Aorta (tissue), 5 donors: ENCODE data around the gene AGL. TPM values are rescaled to one million over a fixed set of nuclear protein-coding genes. Genes with fewer than 3 reads are reported as not detected.
"Not testable (repeated sequence)": the region's sequence is repeated elsewhere in the genome, so short reads cannot be mapped to it uniquely, and the experiment has no call there.

Source experiments
- ATAC-seq: fragments of 200-7000 bp; cut with Tn5 transposase; one replicate; pipeline ENCODE4 v1.9.1; 2022; ENCODE audit warnings: moderate library complexity; ENCODE audit not compliant: low FRiP score
- DNase-seq, 2 donors: peaks; one replicate each; pipeline ENCODE4 v3.0.0-alpha.2; 2020
- H3K27ac ChIP-seq, 2 donors: one replicate each; pipeline ENCODE4 v1.5.1; 2013; ENCODE audit warnings: low read length in 2 of 2, mild to moderate bottlenecking in 2 of 2, moderate library complexity in 2 of 2, control low read depth in 1 of 2, inconsistent platforms in 1 of 2, low read depth in 1 of 2
- H3K27me3 ChIP-seq, 2 donors: one replicate each; pipeline ENCODE4 v1.6.1; 2013; ENCODE audit warnings: control low read depth in 1 of 2, low read length in 1 of 2, mild to moderate bottlenecking in 1 of 2, moderate library complexity in 1 of 2; ENCODE audit not compliant: insufficient read depth in 2 of 2, control insufficient read depth in 1 of 2
- H3K36me3 ChIP-seq, 2 donors: one replicate each; pipeline ENCODE4 v1.6.1; 2013; ENCODE audit warnings: control low read depth in 1 of 2, low read length in 1 of 2, mild to moderate bottlenecking in 1 of 2; ENCODE audit not compliant: insufficient read depth in 2 of 2, control insufficient read depth in 1 of 2
- H3K4me1 ChIP-seq, 2 donors: one replicate each; pipeline ENCODE4 v1.6.1; 2013; ENCODE audit warnings: low read length in 2 of 2, control low read depth in 1 of 2, mild to moderate bottlenecking in 1 of 2, moderate library complexity in 1 of 2; ENCODE audit not compliant: insufficient read depth in 2 of 2, control insufficient read depth in 1 of 2
- H3K4me3 ChIP-seq, 2 donors: one replicate each; pipeline ENCODE4 v1.5.1; 2013; ENCODE audit warnings: low read length in 2 of 2, control low read depth in 1 of 2, mild to moderate bottlenecking in 1 of 2
- H3K9me3 ChIP-seq: one replicate; pipeline ENCODE4 v1.6.1; 2013; ENCODE audit warnings: mild to moderate bottlenecking, low read length; ENCODE audit not compliant: control insufficient read depth
- WGBS, 2 donors: extraction: QIAGEN DNeasy Blood & Tissue Kit; methylation state at CpG; one replicate each; pipeline ENCODE4 v1.1.7; 2013; 5-methylcytosine and 5-hydroxymethylcytosine counted together
- intact Hi-C, 2 donors: fragments of 100-400 bp; cut with DNase I; formaldehyde crosslinking; loops; one replicate each; pipeline versions ENCODE4 v1.14.2 to v1.15.0; 2022
- polyA plus RNA-seq, 2 donors: library from polyadenylated mRNA; stranded (reverse); fragments of 200-250 nt; gene quantifications; one replicate each; pipeline ENCODE4 v1.2.3, GENCODE V29; 2013
- total RNA-seq, 2 donors: library from RNA; stranded (reverse); fragmentation: NEBNext Ultra II Directional; extraction: Animal tissue kit (Norgen Biotek cat#: 25700); gene quantifications; one replicate each; pipeline ENCODE4 v1.2.1, GENCODE V29; 2021
- donor health status: healthy with polysubstance abuse.
- donor health status: Bipolar disorder and iron deficiency.
- donor health status: DM: no; HTN: no; CAD: no.
- donor health status: DM: no; HTN: no; CAD: no.
- donor health status: DM: yes; HTN: yes; CAD: no.

The AGL gene
- total and polyA plus RNA-seq, 4 donors: 7.3 to 19.6 (median 16.4) TPM

- intact Hi-C loops: no loop called here
- DNase-seq: no peak
- no peaks in the 10 kb centered on the region for H3K9me3 ChIP-seq
- WGBS, 2 donors: 94 to 97% methylated on average over 2 of the region's 2 CpGs
- no peak for ATAC-seq
- H3K27me3 ChIP-seq: no peaks in the 10 kb centered on the region
- H3K4me3 ChIP-seq: no peak overlapping the region
- H3K36me3 ChIP-seq: peaks cover 3 to 5% of the 10 kb centered on the region in 2 donors
- H3K27ac ChIP-seq: no peak overlapping the region
- no peaks in the 10 kb centered on the region for H3K4me1 ChIP-seq
These were observed 37.7 kb downstream of the AGL start for GRCh38 chr1:99887890-99888289.

- intact Hi-C loops: no loop called here
- Histone ChIP-seq H3K27me3 (no peaks in the 10 kb centered on the region), H3K4me1 (no peaks in the 10 kb centered on the region), H3K4me3 (no peak overlapping the region), H3K27ac (no peak overlapping the region), H3K9me3 (no peaks in the 10 kb centered on the region), H3K36me3 (peaks cover 1 to 4% of the 10 kb centered on the region in 2 donors)
- ATAC-seq (no peak), DNase-seq (no peak)
- WGBS, 2 donors: 80 to 84% methylated on average over 1 of the region's 1 CpG
These were observed 41.8 kb downstream of the AGL start for GRCh38 chr1:99891997-99892396.

- DNase-seq, H3K27me3 ChIP-seq, ATAC-seq, H3K36me3 ChIP-seq, H3K4me1 ChIP-seq, H3K4me3 ChIP-seq, H3K27ac ChIP-seq, H3K9me3 ChIP-seq, intact Hi-C loops: not testable (repeated sequence)
- WGBS, 2 donors: 95 to 97% methylated on average over 4 of the region's 4 CpGs
These were observed 53.1 kb downstream of the AGL start for GRCh38 chr1:99903278-99903677.

GRCh38 chr1:99906535-99906934 is 56.4 kb downstream of the AGL start:
- intact Hi-C loops: no loop called here
- Histone ChIP-seq H3K4me3 (no peak overlapping the region), H3K27ac (no peak overlapping the region), H3K9me3 (no peaks in the 10 kb centered on the region), H3K4me1 (no peaks in the 10 kb centered on the region), H3K36me3 (peaks cover 0 to 2% of the 10 kb centered on the region in 2 donors), H3K27me3 (no peaks in the 10 kb centered on the region)
- DNase-seq: no peak
- ATAC-seq: no peak

DNA sequence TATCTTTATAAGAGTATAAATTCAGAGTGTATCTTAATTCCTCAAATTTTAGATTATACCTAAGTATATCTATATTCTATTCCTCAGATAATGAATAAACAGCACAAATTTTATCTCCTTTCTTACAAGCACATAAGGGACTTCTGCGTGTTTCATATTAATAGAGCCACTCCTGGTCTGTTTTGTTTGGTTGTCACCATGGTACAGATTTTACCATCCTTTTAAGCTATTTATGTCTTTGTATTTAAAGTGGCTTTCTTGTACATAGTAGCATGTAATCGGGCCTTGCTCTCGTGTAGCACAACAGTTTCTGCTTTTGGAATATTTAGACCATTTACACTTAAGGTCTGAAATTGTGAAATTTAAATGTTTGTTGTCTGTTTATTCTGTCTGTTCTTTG is 67.1 kb downstream of the AGL start:
- intact Hi-C loops: no loop called here
- Histone ChIP-seq H3K4me3 (no peak overlapping the region), H3K9me3 (no peaks in the 10 kb centered on the region), H3K4me1 (no peaks in the 10 kb centered on the region), H3K27ac (no peak overlapping the region), H3K27me3 (no peaks in the 10 kb centered on the region), H3K36me3 (peaks cover 0 to 3% of the 10 kb centered on the region in 2 donors)
- no peak for DNase-seq
- whole genome bisulfite sequencing, 2 donors: 86 to 90% methylated on average over 3 of the region's 3 CpGs
- ATAC-seq: no peak

DNA sequence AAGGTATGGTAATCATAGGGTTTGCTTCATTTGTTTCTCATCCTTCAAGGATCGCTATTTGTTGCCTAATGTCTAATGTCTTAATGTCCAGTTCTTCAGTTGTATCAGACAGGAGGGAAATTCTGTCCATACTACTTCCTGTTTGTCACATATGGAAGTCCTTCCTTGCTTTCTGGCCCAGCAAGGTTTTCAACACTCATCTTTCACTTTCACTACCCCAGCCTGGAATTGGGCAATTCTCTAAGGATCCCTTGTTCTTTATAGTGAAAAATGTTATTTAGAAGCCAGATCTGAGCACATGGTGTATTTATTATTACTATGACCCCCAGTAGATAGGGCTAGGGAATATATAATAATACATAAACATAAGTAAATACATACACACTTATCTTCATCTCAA is 69.1 kb downstream of the AGL start:
- Histone ChIP-seq H3K9me3 (no peaks in the 10 kb centered on the region), H3K27me3 (no peaks in the 10 kb centered on the region), H3K36me3 (peaks cover 0 to 3% of the 10 kb centered on the region in 2 donors), H3K27ac (no peak overlapping the region), H3K4me1 (no peaks in the 10 kb centered on the region), H3K4me3 (no peak overlapping the region)
- DNase-seq: no peak
- ATAC-seq: no peak
- intact Hi-C loops: no loop called here
- 95 to 96% methylated on average over 1 of the region's 1 CpG for WGBS, 2 donors

- peaks cover 2% of the 10 kb centered on the region for H3K9me3 ChIP-seq
- intact Hi-C loops: no loop called here
- no peak for DNase-seq
- no peak overlapping the region for H3K27ac ChIP-seq
- H3K4me3 ChIP-seq: no peak overlapping the region
- ATAC-seq: no peak
- no peaks in the 10 kb centered on the region for H3K27me3 ChIP-seq
- no peaks in the 10 kb centered on the region for H3K4me1 ChIP-seq
- H3K36me3 ChIP-seq: no peaks in the 10 kb centered on the region
These were observed 84.6 kb downstream of the AGL start for GRCh38 chr1:99934801-99935200.

DNA sequence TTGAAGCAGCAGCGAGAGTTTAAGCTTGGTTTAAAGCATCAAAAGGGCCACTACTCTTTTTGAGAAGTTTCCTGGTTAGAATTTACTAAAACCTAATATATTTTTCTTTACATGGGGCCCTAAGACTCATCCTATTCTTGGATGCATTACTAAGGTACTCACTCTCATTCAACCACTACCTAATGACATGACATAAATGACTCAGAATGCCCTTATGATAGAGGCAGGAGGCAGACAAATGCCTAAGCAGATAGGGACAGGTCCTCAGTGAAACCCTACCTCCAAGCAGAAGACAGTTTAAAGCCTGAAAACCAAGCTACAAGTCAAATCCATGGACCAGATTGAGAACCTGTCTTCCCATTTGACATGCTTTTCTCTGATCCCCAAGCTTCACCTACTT is 85.4 kb downstream of the AGL start:
- WGBS, 2 donors: 93 to 97% methylated on average over 1 of the region's 1 CpG
- DNase-seq (no peak), ATAC-seq (no peak)
- H3K27me3 ChIP-seq: no peaks in the 10 kb centered on the region
- H3K4me3 ChIP-seq: no peak overlapping the region
- no peaks in the 10 kb centered on the region for H3K36me3 ChIP-seq
- intact Hi-C loops: no loop called here
- no peak overlapping the region for H3K27ac ChIP-seq
- no peaks in the 10 kb centered on the region for H3K4me1 ChIP-seq
- peaks cover 2% of the 10 kb centered on the region for H3K9me3 ChIP-seq

GRCh38 chr1:99936071-99936470 is 85.9 kb downstream of the AGL start:
- intact Hi-C loops: no loop called here

More at GRCh38 chr1:99936071-99936470, 85.9 kb downstream of the AGL start:
- DNase-seq (no peak), ATAC-seq (no peak)
- Histone ChIP-seq H3K27ac (no peak overlapping the region), H3K4me3 (no peak overlapping the region), H3K9me3 (peaks cover 2% of the 10 kb centered on the region), H3K4me1 (no peaks in the 10 kb centered on the region), H3K36me3 (no peaks in the 10 kb centered on the region), H3K27me3 (no peaks in the 10 kb centered on the region)
- WGBS, 2 donors: 79 to 80% methylated on average over 3 of the region's 3 CpGs
